Cerebellar nuclear complex (tissue), 1 donor: Measurements from ENCODE around the gene AUNIP.

Experiments
- DNase-seq, 2 experiments: peaks; one replicate each; lab custom pipeline; 2025; lab: John Stamatoyannopoulos, UW

The AUNIP gene

GRCh38 chr1:25809283-25809926 lies 49.9 kb downstream of the AUNIP start:
- no peak for DNase-seq

- no peak for DNase-seq
These were observed 50.6 kb downstream of the AUNIP start for GRCh38 chr1:25808481-25809244.

- no peak for DNase-seq
These were observed 51.5 kb downstream of the AUNIP start for GRCh38 chr1:25807480-25808390.

GRCh38 chr1:25806418-25806817 lies 52.8 kb downstream of the AUNIP start:
- no peak for DNase-seq

- DNase-seq = peak in 1 of 2 experiments; percentile 17
These were observed 53.4 kb downstream of the AUNIP start for GRCh38 chr1:25805863-25806225.

- DNase-seq = no peak
These were observed 54.0 kb downstream of the AUNIP start for GRCh38 chr1:25804964-25805862.

- no peak for DNase-seq
These were observed 54.9 kb downstream of the AUNIP start for GRCh38 chr1:25804244-25804963.

- no peak for DNase-seq
These were observed 55.9 kb downstream of the AUNIP start for GRCh38 chr1:25803368-25803767.

- peak in 1 of 2 experiments; percentile 39 for DNase-seq
These were observed 56.3 kb downstream of the AUNIP start for GRCh38 chr1:25802915-25803314.

GRCh38 chr1:25800703-25801377 lies 58.4 kb downstream of the AUNIP start:
- peak in 1 of 2 experiments; percentile 14 for DNase-seq

GRCh38 chr1:25799935-25800702 lies 59.1 kb downstream of the AUNIP start, which contains the start of gene SELENON:
Gene SELENON, plus strand, starts transcription at chr1:25800193. Its CDS starts 38 bp downstream, at chr1:25800231.
- no peak for DNase-seq

- no peak for DNase-seq
These were observed 59.8 kb downstream of the AUNIP start for GRCh38 chr1:25799352-25799934.

- DNase-seq = no peak
These were observed 60.4 kb downstream of the AUNIP start for GRCh38 chr1:25798666-25799351.

GRCh38 chr1:25797939-25798338 lies 61.3 kb downstream of the AUNIP start:
- DNase-seq = no peak

- peak in 1 of 2 experiments; percentile 37 for DNase-seq
These were observed 62.3 kb downstream of the AUNIP start for GRCh38 chr1:25796811-25797458.

GRCh38 chr1:25795946-25796810 lies 63.1 kb downstream of the AUNIP start:
- no peak for DNase-seq

GRCh38 chr1:25795211-25795610 lies 64.0 kb downstream of the AUNIP start:
- DNase-seq = no peak
